ENCODE measurements around the gene FAM170B.

FAM170B gene

DNA sequence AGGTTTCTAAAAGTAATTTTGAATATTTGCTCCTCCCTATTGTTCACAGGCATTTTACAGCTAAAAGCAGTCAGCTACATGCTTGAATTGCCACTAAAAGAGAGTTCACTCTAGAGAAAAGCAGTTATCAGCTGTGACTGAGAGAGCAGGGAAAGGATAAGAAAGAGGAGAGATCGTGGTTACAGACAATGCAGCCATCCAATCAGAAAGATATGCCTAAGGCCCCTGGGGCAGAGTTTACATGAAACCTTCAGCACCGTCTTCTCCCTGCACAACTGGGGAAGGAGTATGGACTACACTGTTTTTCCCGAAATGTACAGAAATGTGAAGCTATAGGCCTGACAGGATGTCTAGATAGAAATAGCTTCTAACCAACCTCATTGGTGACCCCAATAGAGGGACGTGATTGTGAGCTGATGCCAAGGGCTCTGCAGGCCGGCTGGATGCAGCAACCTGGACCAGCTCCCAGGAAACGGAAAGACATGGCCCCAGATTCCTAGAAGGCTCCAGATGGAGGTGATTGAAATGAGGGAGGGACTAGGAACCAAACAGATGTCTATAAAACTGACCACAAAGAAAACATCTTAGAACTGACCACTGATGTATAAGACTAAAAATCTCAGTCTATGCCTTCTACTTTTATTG, 15.3 kb downstream of the FAM170B start:
- no peak for DNase-seq

GRCh38 chr10:49117376-49118070, 16.3 kb downstream of the FAM170B start:
- no peak for DNase-seq

GRCh38 chr10:49116509-49117375, 17.1 kb downstream of the FAM170B start:
- DNase-seq = no peak

DNA sequence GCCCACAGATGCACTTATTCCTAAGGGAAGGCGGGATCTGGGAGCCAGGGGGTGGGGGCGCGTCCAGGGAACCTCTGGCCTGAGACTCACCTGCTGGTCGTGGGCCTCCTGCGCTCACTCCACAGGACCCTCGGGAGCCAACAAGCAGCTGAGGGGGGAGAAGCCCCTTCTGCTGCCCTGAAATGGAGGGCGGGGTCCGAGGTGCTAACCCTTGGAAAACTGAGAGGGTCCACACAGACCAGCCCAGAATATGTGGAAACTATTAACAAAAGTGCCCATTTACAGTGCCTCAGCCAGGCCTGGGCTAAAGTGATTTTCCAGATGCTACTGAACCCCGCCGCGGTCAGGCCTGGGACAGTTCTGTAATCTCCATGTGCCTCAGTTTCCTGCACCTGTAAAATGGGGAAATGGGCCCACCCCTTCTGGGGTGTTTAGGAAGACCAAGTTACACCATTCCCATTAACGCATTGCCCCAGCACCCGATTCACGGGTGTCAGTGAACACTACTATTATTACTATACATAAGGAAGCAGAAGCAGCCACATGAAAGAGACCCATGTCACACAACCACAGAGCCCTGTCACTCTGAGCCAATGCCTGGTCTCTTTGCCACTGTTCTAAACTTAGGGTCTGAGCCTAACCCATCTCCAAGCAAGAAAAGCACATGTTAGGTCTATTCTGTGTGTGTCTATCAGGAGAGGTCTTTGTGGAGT, 17.9 kb downstream of the FAM170B start:
- no peak for DNase-seq

DNA sequence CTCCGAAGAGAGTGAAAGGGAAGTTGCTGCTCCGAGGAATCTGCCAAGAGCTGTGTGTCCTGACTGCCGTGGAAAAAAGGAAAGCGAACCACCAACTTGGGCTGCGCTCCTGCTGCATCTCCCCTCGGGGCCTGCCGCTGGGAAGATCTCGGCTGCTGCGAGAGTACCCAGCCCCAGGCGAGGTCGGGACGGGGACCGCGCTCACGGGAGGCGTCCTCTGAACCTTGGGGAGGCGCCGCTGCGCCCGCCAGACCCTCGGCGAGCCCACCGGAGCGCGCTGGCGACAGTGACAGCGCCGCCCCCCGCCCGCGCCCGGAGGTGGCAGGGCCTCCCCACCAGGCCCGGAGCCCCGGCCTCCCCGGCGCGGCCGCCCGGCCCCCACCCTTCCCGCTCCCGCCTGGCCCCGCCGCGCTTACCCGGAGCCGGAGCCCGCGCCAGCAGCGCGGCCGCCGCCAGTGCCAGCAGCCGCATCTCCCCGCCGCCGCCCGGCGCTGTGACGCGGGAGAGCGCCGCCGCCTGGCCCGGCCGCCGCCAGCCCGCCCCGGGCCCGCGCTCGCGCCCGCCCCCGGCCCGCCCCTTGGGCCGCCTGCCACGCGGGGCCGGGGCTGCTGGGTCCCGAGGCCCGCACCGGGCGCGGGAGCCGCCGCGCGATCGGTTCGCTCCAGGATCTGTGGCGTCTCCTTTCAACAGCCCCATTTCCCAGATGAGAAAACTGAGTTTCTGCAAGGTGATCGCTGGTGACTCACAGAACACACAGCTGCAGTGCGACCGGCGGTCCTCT, 18.6 kb downstream of the FAM170B start, which contains the start of gene VSTM4:
Gene VSTM4, minus strand, starts transcription at position 508 of the 781 bp plus-strand sequence. Its CDS starts 37 bp downstream, at position 471.
- DNase-seq = no peak

DNA sequence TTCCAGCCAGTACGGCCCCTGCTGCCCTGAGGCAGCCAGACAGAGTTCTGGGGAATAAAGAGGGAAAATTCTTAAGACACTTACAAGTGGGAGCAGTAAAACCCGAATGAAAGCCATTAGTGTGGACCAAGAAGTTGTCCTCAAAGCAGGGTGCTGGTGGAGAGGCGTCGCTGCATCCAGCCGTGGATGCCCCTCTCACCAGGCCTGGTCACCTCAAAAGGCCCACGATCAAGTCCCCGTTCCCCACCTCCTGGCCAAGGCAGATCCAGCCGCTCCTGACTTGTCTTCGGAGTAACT, 19.2 kb downstream of the FAM170B start:
- no peak for DNase-seq

DNA sequence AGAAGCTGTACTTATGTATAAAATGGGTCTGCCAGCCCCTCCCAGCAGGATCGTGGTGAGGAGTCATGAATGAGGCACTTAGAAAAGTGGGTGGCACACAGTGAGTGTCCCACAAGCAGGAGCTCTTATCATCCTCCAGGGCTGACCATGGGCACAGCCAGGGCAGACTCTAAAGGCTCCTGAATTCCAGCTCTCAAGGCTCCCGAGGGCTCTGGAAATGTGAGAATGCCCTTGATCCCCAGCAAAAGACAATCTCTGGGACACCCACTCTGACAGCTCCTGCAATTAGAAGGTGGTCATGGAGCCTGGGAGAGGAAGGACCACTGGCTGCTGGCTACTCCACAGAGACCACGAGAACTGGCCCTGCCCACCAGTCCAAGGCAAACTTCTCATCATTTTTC, 20.1 kb downstream of the FAM170B start:
- no peak for DNase-seq

- no peak for DNase-seq
Measured at GRCh38 chr10:49112851-49113250, 21.0 kb downstream of the FAM170B start.

DNA sequence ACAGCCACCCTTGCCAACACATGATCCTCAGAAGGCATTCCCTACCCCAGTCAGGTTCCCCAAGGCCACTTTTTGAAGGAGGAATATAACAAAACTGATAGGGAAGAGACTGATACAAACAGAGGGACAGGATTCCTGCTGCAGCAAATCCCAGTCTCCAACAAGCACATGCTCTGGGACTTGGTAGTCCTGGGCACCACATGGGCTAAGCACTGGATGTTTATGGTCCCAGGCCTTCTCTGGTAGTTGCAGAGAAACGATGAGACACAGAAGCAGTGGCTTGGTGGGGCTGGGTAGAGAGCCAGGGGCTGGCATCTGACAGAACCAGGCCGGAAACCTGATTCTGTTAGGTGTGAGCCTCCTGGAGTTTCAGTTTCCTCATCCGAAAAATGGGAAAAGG, 21.7 kb downstream of the FAM170B start:
- no peak for DNase-seq

- no peak for DNase-seq
Measured at GRCh38 chr10:49111320-49111698, 22.5 kb downstream of the FAM170B start.

DNA sequence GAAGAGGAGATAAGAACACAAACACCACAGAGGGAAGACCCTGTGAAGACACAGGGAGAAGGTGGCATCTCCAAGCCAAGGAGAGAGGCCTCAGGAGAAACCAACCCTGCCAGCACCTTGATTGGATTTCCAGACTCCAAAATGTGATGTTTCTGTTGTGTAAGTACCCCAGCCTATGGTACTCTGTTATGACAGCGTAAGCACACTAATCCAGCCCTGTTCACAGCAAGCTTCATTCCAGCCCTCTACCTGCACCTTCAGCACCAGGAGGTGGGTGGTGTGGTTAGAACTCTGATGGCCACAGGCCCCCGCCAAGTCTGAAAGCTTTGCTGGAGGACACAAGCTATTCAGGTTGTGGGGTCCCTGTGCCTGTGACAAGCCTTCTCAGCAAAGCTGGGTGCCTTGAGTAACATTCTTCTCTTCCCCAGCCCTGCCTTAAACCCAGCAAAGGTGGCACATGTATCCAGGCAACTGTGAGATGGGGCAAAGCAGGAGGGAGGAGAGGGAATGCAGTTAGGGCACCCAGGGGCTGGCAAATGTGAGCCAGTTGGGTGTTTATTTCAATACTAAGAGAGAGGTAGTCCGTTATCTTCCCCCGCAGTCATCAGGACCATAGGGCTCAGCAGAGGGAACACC, 23.0 kb downstream of the FAM170B start:
- DNase-seq = no peak

DNA sequence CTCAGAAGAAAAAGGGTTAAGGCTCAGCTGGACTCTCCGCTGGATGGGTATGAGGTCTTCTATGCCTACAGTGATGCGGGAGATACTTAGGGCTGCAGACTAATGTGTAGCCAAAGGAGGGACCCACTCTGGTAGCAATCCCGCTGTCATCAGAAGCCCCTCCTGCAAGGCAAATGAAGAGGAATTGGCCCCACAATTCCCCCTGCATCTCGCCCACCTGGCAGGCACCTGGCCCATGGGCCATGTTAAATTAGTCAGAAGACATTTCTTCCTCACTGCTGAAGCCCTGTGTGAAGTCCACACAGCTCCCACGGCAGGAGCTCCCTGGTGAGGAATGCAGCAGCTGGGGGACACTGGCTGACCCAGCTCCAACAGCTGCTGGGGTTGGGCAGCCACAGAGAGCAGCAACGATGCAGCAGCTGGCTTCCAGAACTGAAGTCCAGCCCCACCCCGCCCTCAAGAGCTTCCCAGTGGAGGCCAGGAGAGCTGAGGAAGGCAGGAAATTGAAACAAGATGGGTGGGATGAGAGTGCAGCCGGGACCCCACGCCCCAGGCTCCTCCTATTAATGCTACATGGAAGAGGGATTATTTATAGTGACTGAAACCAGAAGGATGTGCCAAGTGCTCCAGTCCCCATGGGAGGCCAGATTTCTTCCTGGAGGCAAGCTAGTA, 24.0 kb downstream of the FAM170B start:
- no peak for DNase-seq

DNA sequence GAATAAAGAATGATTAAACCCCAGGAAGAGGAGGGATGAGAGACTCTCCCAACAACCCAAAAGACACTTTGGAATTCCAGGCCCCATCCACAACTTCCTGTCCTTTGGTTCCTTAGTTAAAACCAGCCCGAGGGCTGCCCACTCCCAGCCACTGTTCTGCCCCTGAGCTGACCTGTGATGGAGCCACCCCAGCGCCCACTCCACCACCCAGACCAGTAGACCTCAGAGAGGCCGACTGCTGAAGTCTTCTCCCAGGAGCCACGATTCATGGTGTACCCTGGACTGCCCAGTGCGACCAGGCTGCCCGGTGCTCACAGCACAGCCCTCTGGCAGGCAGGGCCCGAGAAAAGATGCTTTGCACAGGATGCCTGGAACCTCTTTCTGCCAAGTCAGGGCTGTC, 25.2 kb downstream of the FAM170B start:
- DNase-seq = no peak

DNA sequence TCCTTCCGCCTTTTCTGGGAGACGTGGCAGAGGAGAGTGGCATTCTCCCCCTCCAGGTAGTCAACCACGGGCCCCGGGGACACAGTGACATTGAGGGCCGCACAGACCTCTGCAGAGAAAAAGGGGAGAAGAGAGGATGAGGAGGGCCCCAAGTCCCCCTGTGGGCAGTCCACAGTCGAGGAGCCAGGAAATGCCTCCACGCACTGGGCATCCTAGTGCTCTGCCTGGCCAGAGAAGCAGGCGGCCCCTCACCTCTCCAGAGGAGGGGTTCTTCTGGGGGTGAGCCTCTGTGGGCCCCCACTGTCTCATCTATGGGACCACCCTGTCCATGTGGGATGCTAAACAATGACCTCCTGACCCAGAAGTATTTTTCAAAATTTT, 25.9 kb downstream of the FAM170B start:
- no peak for DNase-seq

GRCh38 chr10:49107111-49107886, 26.5 kb downstream of the FAM170B start:
- DNase-seq = no peak

DNA sequence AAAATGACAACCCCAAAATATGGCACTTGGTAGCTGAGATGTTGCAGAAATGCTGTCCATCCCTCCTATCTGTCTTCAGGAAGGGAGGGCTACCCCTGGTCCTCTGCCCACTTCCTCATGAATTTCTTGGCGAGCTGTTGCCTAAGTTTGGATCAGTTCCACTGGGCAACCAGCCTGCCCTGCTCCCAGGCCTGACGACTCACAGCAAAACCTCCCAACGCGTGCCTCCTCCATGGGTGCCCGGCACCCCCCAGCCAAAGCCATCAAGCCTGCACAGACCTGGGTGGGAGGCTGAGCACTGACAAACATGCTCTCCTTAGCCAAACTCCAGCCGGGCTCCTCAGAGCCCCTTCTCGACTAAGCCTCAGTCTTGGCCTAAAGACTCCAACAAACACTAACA, 27.4 kb downstream of the FAM170B start:
- no peak for DNase-seq

GRCh38 chr10:49105076-49105475, 28.7 kb downstream of the FAM170B start:
- no peak for DNase-seq

DNA sequence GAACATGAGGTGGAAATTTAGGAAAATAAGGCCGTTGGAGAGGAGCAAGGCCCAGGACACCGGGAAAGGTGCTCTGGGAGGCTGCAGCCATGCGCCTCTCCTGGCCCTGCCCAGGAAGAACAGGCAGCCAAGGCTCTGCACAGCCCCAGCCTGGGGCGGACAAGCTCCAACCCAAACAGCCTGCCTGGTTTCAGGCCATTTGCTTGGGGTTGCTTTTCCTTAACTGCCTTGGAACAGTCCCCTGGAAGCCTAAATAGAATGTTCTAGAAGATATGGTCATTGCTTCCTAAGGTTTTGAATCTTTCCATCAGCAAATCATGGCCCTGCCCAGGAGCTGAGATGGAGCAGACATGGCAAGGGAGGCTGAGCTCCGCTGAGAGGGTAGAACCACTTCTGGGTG, 29.5 kb downstream of the FAM170B start:
- no peak for DNase-seq

DNA sequence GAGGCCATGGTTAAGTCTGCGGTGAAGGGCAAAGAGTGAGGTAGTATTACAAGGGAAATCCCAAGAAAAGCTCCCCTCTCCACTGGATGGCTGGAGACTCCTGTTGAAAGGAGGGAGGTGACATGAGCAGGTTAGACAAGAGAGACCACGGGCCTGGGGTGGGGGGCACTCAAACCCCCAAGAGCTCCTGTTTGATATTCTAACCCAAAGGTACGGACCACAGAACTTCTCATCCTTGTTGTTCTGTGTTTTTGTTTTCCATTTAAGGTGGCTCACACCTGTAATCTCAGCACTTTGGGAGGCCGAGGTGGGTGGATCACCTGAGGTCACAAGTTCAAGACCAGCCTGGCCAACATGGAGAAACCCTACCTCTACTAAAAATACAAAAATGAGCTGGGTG, 30.1 kb downstream of the FAM170B start:
- no peak for DNase-seq

GRCh38 chr10:49099046-49099445, 34.8 kb downstream of the FAM170B start:
- DNase-seq = no peak
